NB4 (cell line): Measurements from ENCODE around the gene ATP2A3.
A peak's percentile ranks its signal among the peaks of the same experiment; 100 is the strongest.

ENCODE experiments used
- DNase-seq: peaks from one replicate; pipeline ENCODE4 v3.0.0; 2010; ENCODE audit warnings: low read depth
- H3K4me3 ChIP-seq: one replicate; pipeline ENCODE4 v1.5.1; 2011; ENCODE audit warnings: mild to moderate bottlenecking, low read depth, low read length, moderate library complexity
- CTCF ChIP-seq: IDR thresholded peaks from one replicate; pipeline ENCODE4 v1.5.1; 2012; ENCODE audit warnings: low read depth, low read length
- MAX ChIP-seq: IDR thresholded peaks from 2 replicates; pipeline ENCODE4 v1.6.1; 2011; ENCODE audit warnings: low read depth, low read length
- MYC ChIP-seq: IDR thresholded peaks from 2 replicates; pipeline ENCODE4 v1.6.1; 2011; ENCODE audit warnings: low read depth, low read length
- POLR2A ChIP-seq: IDR thresholded peaks from 2 replicates; pipeline ENCODE4 v1.6.1; 2011; ENCODE audit warnings: mild to moderate bottlenecking; ENCODE audit not compliant: insufficient read length; ENCODE audit errors: extremely low read depth

The ATP2A3 gene

GRCh38 chr17:3972281-3972731, 8.1 kb upstream of the ATP2A3 start:
- TF ChIP-seq POLR2A (no peak), MAX (no peak), CTCF (no peak), MYC (no peak)
- peak; percentile 57 for DNase-seq
- H3K4me3 ChIP-seq = no peak overlapping the region

- TF ChIP-seq POLR2A (no peak), CTCF (no peak), MYC (no peak), MAX (no peak)
- H3K4me3 ChIP-seq = no peak overlapping the region
- no peak for DNase-seq
Observed at GRCh38 chr17:3970668-3971067, 6.4 kb upstream of the ATP2A3 start.

GRCh38 chr17:3969963-3970362, 5.7 kb upstream of the ATP2A3 start:
- H3K4me3 ChIP-seq = no peak overlapping the region
- no peak for DNase-seq
- TF ChIP-seq MAX (no peak), CTCF (no peak), POLR2A (no peak), MYC (no peak)

GRCh38 chr17:3968886-3969524, 4.8 kb upstream of the ATP2A3 start:
- TF ChIP-seq MYC (no peak), MAX (no peak), CTCF (no peak), POLR2A (no peak)
- DNase-seq = no peak
- H3K4me3 ChIP-seq = no peak overlapping the region

- DNase-seq = no peak
- H3K4me3 ChIP-seq = no peak overlapping the region
- TF ChIP-seq MYC = no peak
- TF ChIP-seq CTCF = no peak
- no peak for TF ChIP-seq MAX
- no peak for TF ChIP-seq POLR2A
Observed at GRCh38 chr17:3968015-3968414, 3.8 kb upstream of the ATP2A3 start.
